Measurements from ENCODE around the gene SPART.

SPART gene, protein sequence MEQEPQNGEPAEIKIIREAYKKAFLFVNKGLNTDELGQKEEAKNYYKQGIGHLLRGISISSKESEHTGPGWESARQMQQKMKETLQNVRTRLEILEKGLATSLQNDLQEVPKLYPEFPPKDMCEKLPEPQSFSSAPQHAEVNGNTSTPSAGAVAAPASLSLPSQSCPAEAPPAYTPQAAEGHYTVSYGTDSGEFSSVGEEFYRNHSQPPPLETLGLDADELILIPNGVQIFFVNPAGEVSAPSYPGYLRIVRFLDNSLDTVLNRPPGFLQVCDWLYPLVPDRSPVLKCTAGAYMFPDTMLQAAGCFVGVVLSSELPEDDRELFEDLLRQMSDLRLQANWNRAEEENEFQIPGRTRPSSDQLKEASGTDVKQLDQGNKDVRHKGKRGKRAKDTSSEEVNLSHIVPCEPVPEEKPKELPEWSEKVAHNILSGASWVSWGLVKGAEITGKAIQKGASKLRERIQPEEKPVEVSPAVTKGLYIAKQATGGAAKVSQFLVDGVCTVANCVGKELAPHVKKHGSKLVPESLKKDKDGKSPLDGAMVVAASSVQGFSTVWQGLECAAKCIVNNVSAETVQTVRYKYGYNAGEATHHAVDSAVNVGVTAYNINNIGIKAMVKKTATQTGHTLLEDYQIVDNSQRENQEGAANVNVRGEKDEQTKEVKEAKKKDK

GRCh38 chr13:36346222-36347083 is at the start of gene SPART:
TSS of gene SPART (minus strand) at chr13:36346394. CDS start at chr13:36335830, 10,564 bp downstream.
- peak; percentile 87 to 89 for DNase-seq

DNA sequence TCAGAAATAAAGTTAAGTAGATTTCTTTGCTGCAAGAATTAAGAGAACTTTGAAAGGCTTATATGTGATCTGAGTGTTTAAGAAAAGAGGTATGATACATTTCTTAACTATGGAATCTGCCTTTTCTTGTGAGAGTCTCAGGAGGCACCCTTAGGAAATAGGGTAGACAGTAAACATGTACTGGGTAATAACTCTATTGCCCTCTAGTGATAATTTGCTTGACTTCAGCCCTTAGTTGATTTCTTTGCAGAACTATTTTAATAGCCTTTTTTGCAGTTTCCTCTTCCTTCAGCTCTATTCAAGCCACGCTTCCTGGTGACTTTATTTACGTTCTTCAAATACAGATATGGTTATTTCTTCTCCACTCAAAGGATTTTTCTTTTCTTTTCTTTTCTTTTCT is 49.1 kb upstream of the SPART start:
- DNase-seq = no peak

DNA sequence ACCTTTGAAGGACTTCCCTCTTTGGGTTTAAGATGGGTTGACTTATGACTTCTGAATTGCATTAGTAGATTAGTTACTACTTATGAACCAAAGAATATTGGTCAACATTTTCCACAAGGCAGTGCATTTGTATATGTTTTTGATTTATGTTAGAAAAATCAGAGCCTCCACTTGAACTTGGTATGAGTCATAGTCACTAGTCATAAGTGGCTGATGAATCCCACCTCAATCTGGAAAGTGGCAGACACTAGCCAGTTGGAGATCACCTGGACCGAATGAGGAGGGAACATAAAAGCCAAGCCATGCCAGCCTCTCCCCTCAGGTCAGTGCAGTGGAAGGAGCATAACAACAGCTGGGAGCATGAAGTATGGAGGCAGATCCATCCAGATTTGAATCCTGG is 39.3 kb upstream of the SPART start:
- DNase-seq = no peak

- DNase-seq = no peak
Measured at GRCh38 chr13:36382030-36382429, 35.8 kb upstream of the SPART start.

- no peak for DNase-seq
Measured at GRCh38 chr13:36377826-36378468, 31.8 kb upstream of the SPART start.

DNA sequence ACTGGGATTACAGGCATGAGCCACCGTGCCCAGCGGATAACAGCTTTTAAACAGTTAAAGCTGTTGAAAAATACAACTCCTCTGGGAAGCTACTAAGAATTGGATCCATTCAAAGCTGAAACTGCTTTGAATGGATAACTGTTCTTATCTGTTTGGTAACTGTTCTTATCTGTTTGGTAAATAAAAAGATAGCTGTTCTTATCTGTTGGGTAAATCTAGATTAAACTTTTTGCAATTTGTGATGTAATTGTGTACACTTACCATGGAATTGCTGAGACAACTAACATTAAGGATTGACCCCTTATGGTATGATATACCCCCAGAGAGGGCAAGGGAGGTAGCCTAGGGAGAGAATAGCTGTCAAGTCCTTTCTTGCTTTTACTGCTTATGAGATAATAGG is 27.9 kb upstream of the SPART start:
- no peak for DNase-seq

- no peak for DNase-seq
Measured at GRCh38 chr13:36371185-36371584, 25.0 kb upstream of the SPART start.

- DNase-seq = no peak
Measured at GRCh38 chr13:36370108-36370429, 23.9 kb upstream of the SPART start.

DNA sequence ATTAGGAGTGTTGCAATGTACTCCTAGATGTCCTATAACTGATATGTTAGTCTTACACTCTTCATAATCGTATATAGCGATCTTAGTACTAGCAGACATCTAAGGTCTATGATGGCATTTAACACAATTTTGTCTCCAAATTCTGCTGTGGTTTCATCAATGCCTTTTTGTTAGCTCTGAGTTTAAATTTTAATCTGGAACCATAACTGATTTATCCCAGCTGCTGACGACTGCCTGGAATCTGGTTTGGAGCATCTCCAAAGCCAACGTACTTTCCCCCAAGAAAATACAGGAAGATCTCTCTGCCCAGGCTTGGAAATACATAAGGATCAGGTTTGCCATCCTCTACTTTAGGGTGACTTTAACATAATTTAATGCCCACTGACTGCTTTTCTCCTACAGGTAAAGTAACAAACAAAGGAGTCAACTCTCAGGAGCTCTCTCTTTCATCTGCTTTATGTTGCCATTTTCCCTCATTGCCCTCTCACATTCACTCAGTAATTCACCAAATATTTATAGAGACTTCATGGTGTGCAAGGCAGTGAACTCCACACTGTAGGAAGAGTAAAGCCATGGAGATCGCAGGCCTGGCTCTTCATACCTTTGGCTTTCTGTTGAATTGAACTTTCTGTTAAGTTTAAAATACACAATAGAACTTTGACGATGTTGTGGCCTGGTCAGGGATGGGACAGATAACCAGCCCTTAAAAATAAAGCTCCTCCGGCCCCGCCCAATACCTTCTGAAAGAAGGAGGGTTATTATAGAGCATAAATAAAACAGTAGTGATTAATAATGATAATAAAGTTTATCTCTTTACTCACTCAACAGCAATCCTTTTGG is 23.3 kb upstream of the SPART start:
- DNase-seq = no peak

GRCh38 chr13:36366031-36366430 is 19.8 kb upstream of the SPART start:
- no peak for DNase-seq

DNA sequence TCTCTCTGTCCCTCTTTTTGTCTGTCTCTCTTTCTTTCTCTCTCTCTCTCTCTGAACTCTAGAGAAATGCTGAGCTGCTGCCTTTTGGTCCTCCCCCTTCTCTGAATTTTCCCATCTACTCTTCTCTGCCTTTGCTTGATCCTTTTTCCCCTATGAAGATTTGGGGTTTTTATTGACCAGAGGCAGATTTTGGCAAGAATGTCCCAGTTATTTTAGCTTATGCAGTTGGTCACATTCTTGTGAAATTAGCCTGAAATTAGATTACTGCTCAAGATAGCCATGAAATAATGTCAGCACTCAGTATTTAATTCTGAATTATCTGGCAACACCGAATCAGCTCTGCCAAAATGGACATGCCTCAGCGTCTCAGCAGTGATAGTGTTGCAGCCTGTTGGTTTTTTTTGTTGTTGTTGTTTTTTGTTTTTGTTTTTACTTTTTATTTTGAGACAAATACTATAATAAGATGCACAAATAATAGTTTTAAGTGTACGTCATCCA is 17.2 kb upstream of the SPART start:
- DNase-seq = no peak

DNA sequence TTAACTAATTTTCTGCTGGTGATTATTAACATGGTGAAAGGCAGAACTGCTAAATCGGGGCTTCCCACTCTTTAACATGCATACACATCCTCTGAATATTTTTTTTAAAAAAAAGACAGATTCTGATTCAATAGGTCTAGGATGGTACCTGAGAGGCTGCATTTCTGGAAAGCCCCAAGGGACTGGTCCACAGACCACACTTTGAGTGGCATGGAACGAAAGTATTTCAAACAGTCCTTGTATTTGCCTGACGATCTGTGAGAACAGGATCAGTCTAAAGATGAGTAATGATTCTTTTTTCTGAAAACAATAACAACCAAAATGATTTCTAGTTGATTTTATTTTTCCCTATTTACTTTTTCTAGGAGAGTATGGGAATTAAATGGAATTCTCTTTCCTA is 16.7 kb upstream of the SPART start:
- no peak for DNase-seq

GRCh38 chr13:36362251-36362650 is 16.1 kb upstream of the SPART start:
- no peak for DNase-seq

GRCh38 chr13:36360903-36361302 is 14.7 kb upstream of the SPART start:
- no peak for DNase-seq

DNA sequence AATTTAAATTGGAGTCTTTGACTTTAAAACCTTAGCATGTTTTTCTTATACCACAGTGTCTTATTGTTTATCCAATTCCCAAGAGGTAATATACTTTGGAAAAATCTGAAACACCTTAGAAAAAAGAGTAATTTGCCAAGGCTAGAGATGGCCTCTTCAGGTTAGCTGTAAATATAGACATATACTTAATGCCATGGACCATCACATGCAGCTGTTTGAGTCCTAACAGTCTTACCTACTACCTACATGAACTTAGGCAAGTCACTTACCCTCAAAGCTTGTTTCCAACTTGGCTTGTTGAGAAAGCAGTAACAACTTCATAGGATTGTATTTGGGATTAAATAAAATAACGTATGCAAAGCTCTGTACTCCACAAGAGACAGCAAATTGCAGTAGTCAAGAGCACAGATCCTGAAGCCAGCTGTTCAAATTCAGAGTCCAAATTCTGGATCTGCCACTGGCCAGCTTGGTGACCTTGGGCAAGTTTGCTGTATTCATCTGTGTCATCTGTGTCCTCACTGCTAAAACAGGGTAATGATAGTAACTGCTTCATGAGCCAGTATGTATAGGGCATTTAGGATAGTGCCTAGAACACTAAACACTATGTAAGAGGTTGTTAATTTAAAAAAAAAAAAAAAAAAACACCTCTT is 13.2 kb upstream of the SPART start:
- no peak for DNase-seq

DNA sequence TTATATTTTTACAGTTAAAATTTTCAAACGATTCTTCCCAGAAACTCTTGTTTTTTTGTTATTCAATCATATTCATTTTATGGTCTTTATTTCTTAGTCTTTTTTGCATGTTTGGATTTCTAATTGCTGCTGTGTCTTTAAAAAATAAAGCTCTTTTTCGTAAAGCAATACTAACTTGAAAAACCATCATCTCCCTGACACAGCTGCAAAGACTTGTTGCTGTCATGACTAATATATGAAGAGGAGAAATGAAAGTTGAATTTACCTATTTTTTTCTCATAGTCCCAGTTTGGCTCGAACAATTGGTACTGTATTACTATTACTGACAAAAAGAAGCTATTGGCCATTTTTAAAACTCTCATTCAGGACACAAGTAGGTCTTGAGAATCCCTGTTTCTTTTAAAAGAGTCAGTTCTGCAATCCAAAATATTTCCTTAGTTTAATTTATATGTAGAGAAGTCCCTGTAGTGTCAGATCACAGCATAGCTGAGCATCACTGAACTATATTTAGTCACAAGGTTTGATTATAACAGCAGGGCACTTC is 12.1 kb upstream of the SPART start:
- DNase-seq = no peak

DNA sequence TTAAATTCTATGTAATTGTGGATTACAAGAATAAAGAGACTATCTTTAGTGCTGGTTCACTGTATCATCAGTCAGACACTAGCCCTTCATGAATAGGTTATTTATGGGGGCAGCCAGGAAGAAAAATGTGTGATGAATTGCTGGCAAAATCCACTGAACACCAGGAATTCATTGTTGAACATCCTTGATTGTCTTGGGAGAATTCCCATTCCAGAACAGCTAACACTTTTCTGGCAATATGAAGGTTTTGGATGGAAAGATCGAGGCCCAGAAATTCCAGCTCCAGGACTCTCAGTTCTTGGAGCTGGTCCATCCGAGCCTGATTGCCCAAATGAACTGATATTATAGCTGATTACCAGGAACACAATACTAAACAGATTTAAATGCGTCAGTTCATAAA is 11.5 kb upstream of the SPART start:
- DNase-seq = no peak

DNA sequence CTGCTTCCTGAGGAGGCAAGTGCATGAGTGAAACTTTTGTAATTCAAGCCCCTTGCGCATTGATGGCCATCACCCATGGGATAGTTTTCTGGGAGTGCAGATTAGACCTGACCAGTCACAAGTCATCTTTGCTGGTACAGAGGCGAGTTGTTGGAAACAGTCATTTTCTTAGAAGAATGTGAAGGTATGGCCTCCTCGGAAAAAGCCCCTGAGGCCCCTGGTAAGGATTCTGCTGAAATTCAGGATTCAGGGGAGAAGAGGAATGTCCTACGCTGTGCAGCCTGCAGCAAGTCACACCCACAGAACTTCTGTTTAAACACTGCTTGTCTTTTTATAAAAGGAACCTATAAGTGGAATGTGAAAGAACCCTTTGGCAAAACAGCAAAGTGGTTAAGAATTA is 11.0 kb upstream of the SPART start:
- no peak for DNase-seq

DNA sequence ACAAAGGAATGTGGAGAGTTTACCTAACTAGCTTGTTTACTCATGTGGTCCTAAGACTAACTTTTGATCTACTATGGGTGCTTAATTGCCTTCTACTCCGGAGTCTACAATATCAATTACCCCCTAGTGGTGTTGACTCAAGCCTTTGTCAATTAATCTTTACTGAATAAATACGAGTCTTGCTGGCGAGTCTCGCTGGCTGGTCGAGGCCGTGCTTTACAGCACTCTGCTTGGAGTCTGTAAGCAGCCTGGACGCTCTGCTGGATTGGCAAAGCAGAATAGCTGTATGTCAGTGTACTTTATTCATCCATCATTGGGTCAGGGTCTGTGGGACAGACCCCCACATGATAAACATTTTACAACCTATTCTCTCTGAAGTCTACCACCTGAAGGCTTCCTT is 9.9 kb upstream of the SPART start:
- no peak for DNase-seq

- no peak for DNase-seq
Measured at GRCh38 chr13:36355632-36356031, 9.4 kb upstream of the SPART start.
